Testis (tissue), 2 donors: ENCODE data around the gene COL15A1.

Source experiments
- POLR2A ChIP-seq: fragments of 450-650 bp; IDR thresholded peaks from one replicate; pipeline ENCODE4 v1.6.1; 2017; ENCODE audit warnings: antibody characterized with exemption, mild to moderate bottlenecking, moderate library complexity
- TF ChIP-seq, protein P1 (sequence below), 3 experiments: fragments of 450-650 bp in 2 of 3; fragments of 200-600 bp in 1 of 3; sonication (generic) in 1 of 3; IDR thresholded peaks; one replicate each; pipeline ENCODE4 v1.5.1; 2016 to 2019; ENCODE audit warnings: antibody characterized with exemption in 3 of 3, mild to moderate bottlenecking in 2 of 3, moderate library complexity in 1 of 3

DNA sequence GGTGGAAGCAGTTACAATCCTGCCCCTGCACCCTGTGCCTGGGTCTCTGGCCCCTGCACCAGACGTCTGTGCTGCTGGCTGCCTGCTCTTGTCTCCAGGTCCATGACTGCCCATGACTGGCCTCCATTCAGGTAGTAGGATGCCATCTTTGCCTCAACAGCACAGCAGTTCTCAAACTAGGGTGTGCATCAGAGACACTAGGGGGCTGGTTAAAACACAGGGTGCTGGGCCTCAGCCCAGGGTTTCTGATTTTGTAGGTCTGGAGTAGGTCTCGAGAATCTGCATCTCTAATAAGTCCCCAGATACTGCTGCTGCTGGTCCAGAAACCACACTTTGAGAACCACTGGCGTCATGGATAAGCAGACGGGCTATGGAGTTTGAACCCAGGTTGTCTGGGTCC is 24.0 kb downstream of the COL15A1 start:
- TF ChIP-seq, protein P1, sequence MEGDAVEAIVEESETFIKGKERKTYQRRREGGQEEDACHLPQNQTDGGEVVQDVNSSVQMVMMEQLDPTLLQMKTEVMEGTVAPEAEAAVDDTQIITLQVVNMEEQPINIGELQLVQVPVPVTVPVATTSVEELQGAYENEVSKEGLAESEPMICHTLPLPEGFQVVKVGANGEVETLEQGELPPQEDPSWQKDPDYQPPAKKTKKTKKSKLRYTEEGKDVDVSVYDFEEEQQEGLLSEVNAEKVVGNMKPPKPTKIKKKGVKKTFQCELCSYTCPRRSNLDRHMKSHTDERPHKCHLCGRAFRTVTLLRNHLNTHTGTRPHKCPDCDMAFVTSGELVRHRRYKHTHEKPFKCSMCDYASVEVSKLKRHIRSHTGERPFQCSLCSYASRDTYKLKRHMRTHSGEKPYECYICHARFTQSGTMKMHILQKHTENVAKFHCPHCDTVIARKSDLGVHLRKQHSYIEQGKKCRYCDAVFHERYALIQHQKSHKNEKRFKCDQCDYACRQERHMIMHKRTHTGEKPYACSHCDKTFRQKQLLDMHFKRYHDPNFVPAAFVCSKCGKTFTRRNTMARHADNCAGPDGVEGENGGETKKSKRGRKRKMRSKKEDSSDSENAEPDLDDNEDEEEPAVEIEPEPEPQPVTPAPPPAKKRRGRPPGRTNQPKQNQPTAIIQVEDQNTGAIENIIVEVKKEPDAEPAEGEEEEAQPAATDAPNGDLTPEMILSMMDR (IDR thresholded peaks at IDR 0.05): no peak
- TF ChIP-seq POLR2A: no peak
